Kidney (tissue), 14 donors: ENCODE results near the gene NKIRAS2. TPM values are rescaled to one million over a fixed set of nuclear protein-coding genes. Genes with fewer than 3 reads are reported as not detected.

Experiments
- DNase-seq, 5 donors: peaks; one replicate each; pipeline ENCODE4 v3.0.0-alpha.2; 2013 to 2020
- FAIRE-seq: peaks from 2 replicates; lab custom pipeline; 2012; peaks lifted over from hg19 to GRCh38; lab: Jason Lieb, UNC
- H3K27ac ChIP-seq, 2 donors: one replicate each; pipeline ENCODE4 v1.7.0; 2013; ENCODE audit warnings: low read depth in 2 of 2, low read length in 2 of 2, inconsistent platforms in 1 of 2
- H3K27me3 ChIP-seq: one replicate; pipeline ENCODE4 v1.7.1; 2013; ENCODE audit warnings: low read length, inconsistent platforms; ENCODE audit not compliant: control insufficient read depth, insufficient read depth
- H3K36me3 ChIP-seq, 3 donors: one replicate each; pipeline versions ENCODE4 v1.7.0 to v1.7.1; 2013; ENCODE audit warnings: low read length in 3 of 3, control low read depth in 1 of 3, inconsistent platforms in 1 of 3; ENCODE audit not compliant: insufficient read depth in 3 of 3, control insufficient read depth in 2 of 3
- H3K4me1 ChIP-seq, 3 donors: one replicate each; pipeline versions ENCODE4 v1.7.0 to v1.7.1; 2013; ENCODE audit warnings: low read length in 3 of 3, inconsistent platforms in 1 of 3, low read depth in 1 of 3; ENCODE audit not compliant: control insufficient read depth in 2 of 3, insufficient read depth in 2 of 3
- H3K4me3 ChIP-seq, 3 donors: one replicate each; pipeline versions ENCODE4 v1.7.0 to v1.8.1; 2013; ENCODE audit warnings: low read length in 3 of 3, control low read depth in 1 of 3, inconsistent platforms in 1 of 3
- H3K9ac ChIP-seq, 3 donors: one replicate each; pipeline versions ENCODE4 v1.7.0 to v1.7.1; 2013; ENCODE audit warnings: low read length in 3 of 3, control low read depth in 1 of 3, inconsistent platforms in 1 of 3
- H3K9me3 ChIP-seq, 3 donors: one replicate each; pipeline versions ENCODE4 v1.7.0 to v1.7.1; 2013; ENCODE audit warnings: low read length in 3 of 3, control low read depth in 1 of 3, inconsistent platforms in 1 of 3; ENCODE audit not compliant: control insufficient read depth in 2 of 3, insufficient read depth in 1 of 3
- CTCF ChIP-seq: IDR thresholded peaks from 3 replicates; pipeline ENCODE4 v1.5.1; 2012; ENCODE audit warnings: mild to moderate bottlenecking, moderate library complexity, borderline replicate concordance; ENCODE audit not compliant: insufficient read depth; ENCODE audit errors: extremely low read depth
- intact Hi-C: fragments of 100-400 bp; cut with DNase I; formaldehyde crosslinking; loops from one replicate; pipeline ENCODE4 v1.11.1; 2022
- polyA plus RNA-seq: library from polyadenylated mRNA; stranded (reverse); fragments of 350-450 nt; fragmentation: Illumina TruSeq; extraction: RNeasy Lipid Tissue Mini Kit (QIAGEN cat#74804); gene quantifications from one replicate; pipeline ENCODE4 v1.2.3, GENCODE V29; 2014; ENCODE audit warnings: low read depth, low replicate concordance; ENCODE audit not compliant: insufficient read depth
- total RNA-seq: library from RNA; stranded (reverse); fragmentation: NEBNext Ultra II Directional; extraction: Animal tissue kit (Norgen Biotek cat#: 25700); gene quantifications from one replicate; pipeline ENCODE4 v1.2.1, GENCODE V29; 2021
- donor health status: control.
- donor health status: control.
- donor health status: control.
- donor health status: control.
- donor health status: control.
- donor health status: DM: yes; HTN: yes; CAD: no.
- donor health status: Normal renal cell carcinoma (clear cell type).

NKIRAS2 gene
- total and polyA plus RNA-seq, 2 donors from 2014 or later = 21.2 to 26.8 TPM

- no peak for TF ChIP-seq CTCF
- no peak for DNase-seq
- intact Hi-C loops = no loop called here
- H3K4me1 ChIP-seq = peaks cover 0 to 2% (median 0%) of the 10 kb centered on the region in 3 donors
- H3K9ac ChIP-seq = no peak overlapping the region
- no peak for FAIRE-seq
- H3K9me3 ChIP-seq = no peaks in the 10 kb centered on the region
- no peak overlapping the region for H3K4me3 ChIP-seq
- no peaks in the 10 kb centered on the region for H3K36me3 ChIP-seq
- H3K27me3 ChIP-seq = no peaks in the 10 kb centered on the region
- no peak overlapping the region for H3K27ac ChIP-seq
Observed at GRCh38 chr17:42051645-42052044, 31.8 kb downstream of the NKIRAS2 start.

- no peak overlapping the region for H3K9ac ChIP-seq
- no peak for TF ChIP-seq CTCF
- intact Hi-C loops = no loop called here
- FAIRE-seq (no peak), DNase-seq (no peak)
- H3K4me1 ChIP-seq = peaks cover 0 to 2% (median 0%) of the 10 kb centered on the region in 3 donors
- H3K9me3 ChIP-seq = no peaks in the 10 kb centered on the region
- no peaks in the 10 kb centered on the region for H3K27me3 ChIP-seq
- no peak overlapping the region for H3K27ac ChIP-seq
- no peaks in the 10 kb centered on the region for H3K36me3 ChIP-seq
- H3K4me3 ChIP-seq = no peak overlapping the region
Observed at GRCh38 chr17:42052346-42052877, 32.5 kb downstream of the NKIRAS2 start.

GRCh38 chr17:42053731-42054500 is 34.0 kb downstream of the NKIRAS2 start:
- no peaks in the 10 kb centered on the region for H3K27me3 ChIP-seq
- H3K9ac ChIP-seq = no peak overlapping the region
- DNase-seq (peak in 4 of 5 donors; percentile 58 to 77 (median 74)), FAIRE-seq (no peak)
- H3K4me3 ChIP-seq = no peak overlapping the region
- H3K9me3 ChIP-seq = no peaks in the 10 kb centered on the region
- no peak for TF ChIP-seq CTCF
- H3K36me3 ChIP-seq = no peaks in the 10 kb centered on the region
- intact Hi-C loops = no loop called here
- H3K4me1 ChIP-seq = peaks cover 0 to 2% (median 0%) of the 10 kb centered on the region in 3 donors
- no peak overlapping the region for H3K27ac ChIP-seq
